ENCODE results near the gene KCNMB4.
A peak's percentile ranks its signal among the peaks of the same experiment; 100 is the strongest.

KCNMB4 gene

DNA sequence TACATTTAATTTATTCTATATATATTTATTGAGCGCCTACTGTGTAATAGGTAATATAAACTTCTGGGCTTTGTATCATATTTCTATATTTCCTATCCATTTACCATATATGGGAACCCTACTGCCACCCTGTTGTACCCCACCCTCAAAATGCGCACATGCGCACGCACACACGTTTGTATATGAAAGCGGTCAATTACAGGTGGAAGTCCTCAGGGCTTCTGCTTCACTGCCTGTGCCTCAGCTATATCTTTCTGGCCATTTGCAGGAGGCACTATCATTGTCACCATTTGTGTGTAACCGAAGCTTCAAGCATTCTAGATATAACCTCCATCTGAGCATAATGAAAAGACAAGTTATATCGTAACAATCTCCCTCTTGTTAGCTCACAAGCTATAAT, 31.3 kb upstream of the KCNMB4 start:
- Histone ChIP-seq H3K27me3 (ENCODE audit: low read depth, low read length) (no peaks in the 10 kb centered on the region), H3K36me3 (replicated peaks; ENCODE audit: low read depth, low read length) (peaks cover 26% of the 10 kb centered on the region), H3K4me2 (ENCODE audit: low read length) (no peak overlapping the region)

DNA sequence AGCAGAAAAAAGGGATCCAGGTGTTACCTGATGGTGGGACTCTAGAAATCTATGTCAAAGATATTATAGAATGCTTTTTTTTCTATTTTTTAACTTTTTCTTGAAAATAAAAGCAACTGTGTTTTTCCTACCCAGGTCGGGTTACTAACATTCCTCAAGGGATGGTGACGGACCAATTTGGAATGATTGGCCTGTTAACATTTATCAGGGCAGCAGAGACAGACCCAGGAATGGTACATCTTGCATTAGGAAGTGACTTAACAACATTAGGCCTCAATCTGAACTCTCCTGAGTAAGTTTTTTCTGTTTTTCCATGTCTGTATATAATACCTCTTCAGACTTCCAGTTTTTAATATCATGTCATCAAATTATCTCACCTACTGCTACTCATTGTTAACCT, 27.6 kb upstream of the KCNMB4 start:
- H3K36me3 ChIP-seq (replicated peaks; ENCODE audit: low read depth, low read length), result peaks cover 48% of the 10 kb centered on the region

More for the DNA sequence above, 31.3 kb upstream of the KCNMB4 start:
- no peaks in the 10 kb centered on the region for H3K4me1 ChIP-seq (ENCODE audit: low read length)
- H3K27ac ChIP-seq (ENCODE audit: low read length), result no peak overlapping the region
- H3K9me3 ChIP-seq (ENCODE audit: insufficient read depth, low read length), result no peaks in the 10 kb centered on the region
- H2AFZ ChIP-seq (ENCODE audit: low read depth, low read length), result no peak overlapping the region
- H3K79me2 ChIP-seq (ENCODE audit: low read length), result no peaks in the 10 kb centered on the region
- no peak overlapping the region for H3K4me3 ChIP-seq (ENCODE audit: low read length)
- TF ChIP-seq, protein P1, sequence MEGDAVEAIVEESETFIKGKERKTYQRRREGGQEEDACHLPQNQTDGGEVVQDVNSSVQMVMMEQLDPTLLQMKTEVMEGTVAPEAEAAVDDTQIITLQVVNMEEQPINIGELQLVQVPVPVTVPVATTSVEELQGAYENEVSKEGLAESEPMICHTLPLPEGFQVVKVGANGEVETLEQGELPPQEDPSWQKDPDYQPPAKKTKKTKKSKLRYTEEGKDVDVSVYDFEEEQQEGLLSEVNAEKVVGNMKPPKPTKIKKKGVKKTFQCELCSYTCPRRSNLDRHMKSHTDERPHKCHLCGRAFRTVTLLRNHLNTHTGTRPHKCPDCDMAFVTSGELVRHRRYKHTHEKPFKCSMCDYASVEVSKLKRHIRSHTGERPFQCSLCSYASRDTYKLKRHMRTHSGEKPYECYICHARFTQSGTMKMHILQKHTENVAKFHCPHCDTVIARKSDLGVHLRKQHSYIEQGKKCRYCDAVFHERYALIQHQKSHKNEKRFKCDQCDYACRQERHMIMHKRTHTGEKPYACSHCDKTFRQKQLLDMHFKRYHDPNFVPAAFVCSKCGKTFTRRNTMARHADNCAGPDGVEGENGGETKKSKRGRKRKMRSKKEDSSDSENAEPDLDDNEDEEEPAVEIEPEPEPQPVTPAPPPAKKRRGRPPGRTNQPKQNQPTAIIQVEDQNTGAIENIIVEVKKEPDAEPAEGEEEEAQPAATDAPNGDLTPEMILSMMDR (IDR thresholded peaks at IDR 0.05; ENCODE audit: low read depth, low read length), result no peak
- no peak for TF ChIP-seq EZH2phosphoT487 (IDR thresholded peaks at IDR 0.05; ENCODE audit: low read depth)
- H4K20me1 ChIP-seq (ENCODE audit: insufficient read depth, low read length), result no peaks in the 10 kb centered on the region
- no peak overlapping the region for H3K9ac ChIP-seq (ENCODE audit: low read length)

DNA sequence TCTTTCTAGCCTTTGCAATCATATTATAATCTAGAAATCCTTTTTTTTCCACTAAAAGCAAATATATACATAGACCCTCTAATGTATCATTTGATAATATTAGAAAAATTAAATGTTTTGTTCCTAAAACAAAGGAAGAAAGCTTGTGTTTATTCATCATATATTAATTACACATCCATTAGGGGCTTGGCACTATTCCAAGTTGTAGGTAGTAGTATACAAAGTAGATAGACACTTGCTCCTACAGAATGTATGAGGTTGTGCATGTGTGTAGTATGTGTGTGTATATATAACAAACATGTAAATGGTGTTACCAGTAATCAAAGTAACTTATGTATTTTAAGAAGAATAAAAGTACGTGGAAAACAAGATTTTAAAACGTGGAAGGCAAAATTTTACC, 15.0 kb upstream of the KCNMB4 start:
- TF ChIP-seq EZH2phosphoT487 (IDR thresholded peaks at IDR 0.05; ENCODE audit: low read depth), result no peak
- TF ChIP-seq, protein P1 (IDR thresholded peaks at IDR 0.05; ENCODE audit: low read depth, low read length), result no peak

More for the DNA sequence above, 27.6 kb upstream of the KCNMB4 start:
- Histone ChIP-seq H3K27ac (ENCODE audit: low read length) (no peak overlapping the region), H3K4me2 (ENCODE audit: low read length) (no peak overlapping the region), H3K79me2 (ENCODE audit: low read length) (no peaks in the 10 kb centered on the region), H3K9me3 (ENCODE audit: insufficient read depth, low read length) (no peaks in the 10 kb centered on the region), H3K9ac (ENCODE audit: low read length) (no peak overlapping the region), H3K27me3 (ENCODE audit: low read depth, low read length) (no peaks in the 10 kb centered on the region), H2AFZ (ENCODE audit: low read depth, low read length) (no peak overlapping the region), H4K20me1 (ENCODE audit: insufficient read depth, low read length) (no peaks in the 10 kb centered on the region), H3K4me1 (ENCODE audit: low read length) (no peaks in the 10 kb centered on the region), H3K4me3 (ENCODE audit: low read length) (no peak overlapping the region)
- TF ChIP-seq, protein P1 (IDR thresholded peaks at IDR 0.05; ENCODE audit: low read depth, low read length), result no peak
- TF ChIP-seq EZH2phosphoT487 (IDR thresholded peaks at IDR 0.05; ENCODE audit: low read depth), result no peak

DNA sequence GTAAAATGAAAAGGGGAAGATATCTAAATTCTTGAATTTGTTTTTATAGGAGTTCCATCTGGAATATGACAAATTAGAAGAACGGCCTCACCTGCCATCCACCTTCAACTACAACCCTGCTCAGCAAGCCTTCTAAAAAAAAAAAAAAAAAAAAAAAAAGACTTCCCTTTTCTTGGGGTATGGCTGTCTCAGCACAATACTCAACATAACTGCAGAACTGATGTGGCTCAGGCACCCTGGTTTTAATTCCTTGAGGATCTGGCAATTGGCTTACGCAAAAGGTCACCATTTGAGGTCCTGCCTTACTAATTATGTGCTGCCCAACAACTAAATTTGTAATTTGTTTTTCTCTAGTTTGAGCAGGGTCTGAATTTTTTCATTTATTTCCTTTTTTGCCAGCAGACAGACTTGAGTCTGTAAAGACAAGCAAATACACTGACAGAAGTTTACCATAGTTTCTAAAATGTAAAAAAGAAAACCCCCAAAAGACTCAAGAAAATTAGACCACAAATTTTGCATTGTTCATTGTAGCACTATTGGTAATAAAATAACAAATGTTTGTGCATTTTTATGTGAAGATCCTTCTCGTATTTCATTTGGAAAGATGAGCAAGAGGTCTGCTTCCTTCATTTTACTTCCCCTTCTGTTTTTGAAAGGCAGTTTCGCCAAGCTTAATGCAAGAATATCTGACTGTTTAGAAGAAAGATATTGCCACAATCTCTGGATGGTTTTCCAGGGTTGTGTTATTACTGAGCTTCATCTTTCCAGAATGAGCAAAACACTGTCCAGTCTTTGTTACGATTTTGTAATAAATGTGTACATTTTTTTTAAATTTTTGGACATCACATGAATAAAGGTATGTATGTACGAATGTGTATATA, 12.1 kb upstream of the KCNMB4 start:
- no peak overlapping the region for H2AFZ ChIP-seq (ENCODE audit: low read depth, low read length)
- H3K4me2 ChIP-seq (ENCODE audit: low read length), result peak overlapping the region; percentile 49
- no peaks in the 10 kb centered on the region for H3K9me3 ChIP-seq (ENCODE audit: insufficient read depth, low read length)
- no peaks in the 10 kb centered on the region for H3K27me3 ChIP-seq (ENCODE audit: low read depth, low read length)
- no peaks in the 10 kb centered on the region for H3K79me2 ChIP-seq (ENCODE audit: low read length)
- peak overlapping the region; percentile 69 for H3K27ac ChIP-seq (ENCODE audit: low read length)
- H3K4me1 ChIP-seq (ENCODE audit: low read length), result peaks cover 17% of the 10 kb centered on the region
- no peaks in the 10 kb centered on the region for H4K20me1 ChIP-seq (ENCODE audit: insufficient read depth, low read length)
- H3K4me3 ChIP-seq (ENCODE audit: low read length), result no peak overlapping the region
- H3K36me3 ChIP-seq (replicated peaks; ENCODE audit: low read depth, low read length), result peaks cover 11% of the 10 kb centered on the region
- no peak for TF ChIP-seq EZH2phosphoT487 (IDR thresholded peaks at IDR 0.05; ENCODE audit: low read depth)
- TF ChIP-seq, protein P1 (IDR thresholded peaks at IDR 0.05; ENCODE audit: low read depth, low read length), result no peak
- no peak overlapping the region; the same call in 1 of the 2 replicates for H3K9ac ChIP-seq (ENCODE audit: low read length)

More for the DNA sequence above, 15.0 kb upstream of the KCNMB4 start:
- Histone ChIP-seq H3K36me3 (replicated peaks; ENCODE audit: low read depth, low read length) (peaks cover 19% of the 10 kb centered on the region), H3K4me2 (ENCODE audit: low read length) (no peak overlapping the region), H3K4me1 (ENCODE audit: low read length) (peaks cover 17% of the 10 kb centered on the region), H3K9ac (ENCODE audit: low read length) (no peak overlapping the region), H2AFZ (ENCODE audit: low read depth, low read length) (no peak overlapping the region), H3K79me2 (ENCODE audit: low read length) (no peaks in the 10 kb centered on the region), H3K4me3 (ENCODE audit: low read length) (no peak overlapping the region), H3K9me3 (ENCODE audit: insufficient read depth, low read length) (no peaks in the 10 kb centered on the region), H4K20me1 (ENCODE audit: insufficient read depth, low read length) (no peaks in the 10 kb centered on the region), H3K27ac (ENCODE audit: low read length) (no peak overlapping the region), H3K27me3 (ENCODE audit: low read depth, low read length) (no peaks in the 10 kb centered on the region)
